ENCODE data around the gene NELL1.

The NELL1 gene

DNA sequence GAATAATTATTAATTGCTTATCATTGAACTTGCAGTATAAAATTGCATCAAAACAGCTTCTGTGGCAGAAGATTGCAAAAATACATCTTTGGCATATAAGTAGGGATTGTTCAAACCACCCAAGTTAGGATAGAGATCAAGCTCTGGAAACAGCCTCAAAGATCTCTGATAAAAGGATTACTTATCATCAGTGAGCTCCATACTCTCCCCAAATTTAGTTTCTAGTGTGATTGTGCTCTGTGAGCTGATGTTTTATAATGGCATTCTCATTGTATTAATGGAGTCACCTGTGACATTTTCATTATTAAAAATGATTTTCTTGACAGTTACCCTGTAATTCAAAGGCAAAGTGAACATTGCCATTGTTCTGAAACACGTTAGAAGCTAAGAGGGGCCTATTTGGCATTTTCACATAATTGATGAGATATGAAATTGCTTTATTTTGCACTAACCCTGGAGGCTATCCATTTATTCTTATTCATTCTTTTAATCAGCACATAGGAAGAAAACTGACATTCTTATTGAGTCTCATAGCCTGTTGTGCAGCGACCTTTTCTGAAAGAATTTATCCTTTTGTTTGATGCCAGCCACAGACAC, 897.2 kb downstream of the NELL1 start:
- DNase-seq (ENCODE audit: low read depth): no peak

DNA sequence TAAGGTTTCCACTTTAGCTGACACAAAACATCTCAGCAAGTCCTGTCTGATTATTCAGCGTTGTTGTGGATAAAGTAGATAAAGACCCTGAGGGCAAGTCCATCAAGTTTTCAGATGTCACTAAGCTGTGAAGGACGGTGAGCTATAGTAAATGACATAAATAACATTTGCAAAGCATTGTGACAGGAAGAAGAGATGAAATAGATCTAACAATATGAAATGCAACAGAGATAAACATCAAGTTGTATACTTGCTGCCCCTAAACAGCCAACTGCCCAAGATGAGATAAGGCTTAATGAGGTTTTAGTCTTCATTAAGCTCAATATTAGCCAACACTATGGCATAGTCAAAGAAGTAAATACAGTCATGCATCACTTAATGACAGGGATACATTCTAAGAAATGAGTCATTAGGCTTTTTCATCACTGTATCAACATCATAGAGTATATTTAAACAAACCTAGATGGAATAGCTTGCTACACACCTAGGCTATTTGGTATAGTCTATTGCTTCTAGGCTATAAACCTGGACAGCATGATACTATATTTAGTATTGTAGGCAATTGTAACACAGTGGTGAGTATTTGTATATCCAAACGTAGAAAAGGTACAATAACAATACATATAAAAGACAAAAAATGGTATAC, 898.4 kb downstream of the NELL1 start:
- no peak for DNase-seq (ENCODE audit: low read depth)

DNA sequence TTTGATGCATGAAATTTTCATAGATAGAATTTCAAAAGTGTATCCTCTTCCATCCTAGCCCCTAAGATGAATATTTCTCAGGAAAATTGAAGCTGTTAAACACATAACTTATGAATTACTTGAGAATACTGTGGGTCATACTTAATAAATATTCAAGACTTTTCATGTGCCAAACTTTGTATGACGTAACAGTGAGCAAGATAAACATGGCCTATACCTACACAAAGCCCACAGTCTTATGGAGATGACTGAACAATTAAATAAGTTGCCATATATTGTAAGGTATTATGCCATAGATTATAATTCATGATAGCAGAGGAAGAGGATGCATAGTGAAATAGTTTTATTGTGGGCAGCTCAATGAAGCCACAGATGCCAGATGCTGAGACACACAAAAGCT, 902.8 kb downstream of the NELL1 start:
- no peak for DNase-seq (ENCODE audit: low read depth)

DNA sequence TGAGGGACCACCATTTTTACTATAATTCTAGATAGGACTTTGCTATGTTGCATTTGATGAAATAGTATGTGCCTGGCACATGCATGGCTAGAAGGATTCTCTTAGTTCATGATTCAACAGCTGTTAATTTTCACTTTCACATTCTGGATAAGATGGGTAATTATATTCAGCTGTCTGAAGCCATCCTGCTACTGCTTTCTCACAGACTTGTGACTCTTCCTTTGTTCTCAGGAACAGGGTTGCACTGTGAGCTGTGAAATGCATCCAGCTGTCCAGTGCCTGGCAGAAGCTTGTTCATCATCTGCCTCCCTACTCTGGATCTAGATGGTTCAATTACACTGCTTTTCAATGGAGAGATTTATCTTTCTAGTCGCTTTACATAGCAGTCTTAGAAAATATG, 913.4 kb downstream of the NELL1 start:
- no peak for DNase-seq (ENCODE audit: low read depth)

DNA sequence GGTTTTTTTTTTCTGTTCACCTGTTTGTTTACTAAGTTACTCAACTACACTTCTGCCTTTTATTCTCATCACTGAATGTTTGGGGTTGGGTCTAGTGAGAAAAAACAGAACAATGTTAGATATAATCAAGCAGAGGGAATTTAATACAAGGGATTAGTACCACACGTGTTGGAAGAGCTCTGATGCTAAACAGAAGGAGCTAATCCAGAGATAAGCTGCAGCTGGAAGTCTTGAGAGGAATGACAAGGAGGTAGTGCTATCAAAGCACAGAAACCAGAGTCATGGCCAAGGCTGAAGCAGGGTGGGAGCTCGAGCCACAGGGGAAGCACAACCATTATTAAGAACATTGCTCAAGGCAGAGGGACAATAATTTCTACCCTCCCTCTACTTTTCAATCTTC, 919.4 kb downstream of the NELL1 start:
- DNase-seq (ENCODE audit: low read depth): no peak

DNA sequence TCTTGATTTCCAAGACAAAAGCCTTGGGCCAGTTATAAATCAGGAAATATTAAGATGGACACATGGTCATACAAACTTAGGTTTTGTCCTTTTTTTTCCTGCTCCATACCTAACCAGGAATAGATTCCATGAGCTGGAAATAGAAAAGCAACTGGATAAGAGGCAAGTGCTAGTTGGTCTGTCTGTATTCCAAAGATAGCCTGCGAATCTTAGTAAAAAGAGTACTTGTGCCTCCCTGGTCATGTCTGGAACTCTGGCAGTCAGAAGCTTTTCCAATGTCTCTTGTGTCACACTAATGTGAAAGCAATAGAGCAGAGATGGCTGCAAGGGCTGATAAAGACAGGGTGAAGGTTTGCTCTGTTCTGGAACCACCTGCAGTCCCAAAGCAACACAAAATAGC, 933.3 kb downstream of the NELL1 start:
- DNase-seq (ENCODE audit: low read depth): no peak

DNA sequence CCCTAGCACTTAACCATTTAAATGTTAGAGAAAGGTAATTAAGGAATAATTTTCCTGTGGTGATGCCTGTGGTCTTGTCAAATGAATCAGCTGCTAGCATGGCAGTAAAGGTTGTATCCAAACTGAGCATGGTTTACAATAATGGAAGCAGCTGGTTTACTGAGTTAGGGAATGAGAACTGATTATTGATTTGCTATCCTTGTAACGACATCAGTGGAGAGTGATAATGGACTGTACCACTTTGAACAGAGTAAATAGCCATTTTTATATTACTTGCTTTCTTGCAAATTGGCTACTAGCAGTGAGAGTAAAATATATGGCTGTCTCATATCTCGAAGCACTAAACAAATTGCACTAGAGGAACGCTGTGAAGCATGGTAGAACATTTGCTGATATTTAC, 934.5 kb downstream of the NELL1 start:
- no peak for DNase-seq (ENCODE audit: low read depth)

DNA sequence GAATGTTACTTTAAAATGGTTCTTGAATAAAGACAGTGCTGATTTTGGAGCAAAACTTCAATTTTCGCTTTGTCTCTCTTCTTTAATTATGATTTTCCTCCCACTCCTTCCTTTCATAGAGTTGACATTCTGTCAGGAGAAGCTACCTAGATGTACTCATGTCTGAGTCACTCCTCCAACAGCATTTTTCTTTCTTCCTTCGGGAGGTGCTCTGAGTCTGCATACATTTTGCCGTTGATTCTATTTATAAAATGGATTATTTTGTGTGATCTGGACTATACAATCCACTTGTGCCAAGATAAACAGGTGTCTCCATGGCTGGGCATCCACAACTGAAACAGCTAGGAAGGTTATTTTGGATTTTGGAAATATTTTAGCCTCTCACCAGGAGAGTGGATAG, 935.2 kb downstream of the NELL1 start:
- DNase-seq (ENCODE audit: low read depth): no peak

DNA sequence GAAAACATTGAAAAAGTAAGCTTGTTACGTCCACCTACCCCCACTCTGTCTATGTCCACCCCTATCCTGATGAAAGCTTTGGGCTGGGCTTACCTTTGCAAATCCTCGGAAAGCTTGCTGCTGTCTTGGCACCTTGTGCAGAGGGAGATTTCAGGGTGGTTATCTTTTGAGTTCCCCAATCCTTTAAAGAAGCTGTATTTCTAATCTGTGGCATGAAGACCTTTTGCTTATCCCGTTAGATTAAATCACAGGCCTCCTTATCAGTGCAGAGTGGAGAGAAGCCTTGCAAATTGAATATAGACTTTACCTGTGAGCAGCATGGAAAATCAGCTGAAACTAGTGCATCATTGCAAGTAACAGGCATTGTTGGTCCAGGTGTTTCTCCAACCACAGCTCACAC, 942.9 kb downstream of the NELL1 start:
- DNase-seq (ENCODE audit: low read depth): no peak

DNA sequence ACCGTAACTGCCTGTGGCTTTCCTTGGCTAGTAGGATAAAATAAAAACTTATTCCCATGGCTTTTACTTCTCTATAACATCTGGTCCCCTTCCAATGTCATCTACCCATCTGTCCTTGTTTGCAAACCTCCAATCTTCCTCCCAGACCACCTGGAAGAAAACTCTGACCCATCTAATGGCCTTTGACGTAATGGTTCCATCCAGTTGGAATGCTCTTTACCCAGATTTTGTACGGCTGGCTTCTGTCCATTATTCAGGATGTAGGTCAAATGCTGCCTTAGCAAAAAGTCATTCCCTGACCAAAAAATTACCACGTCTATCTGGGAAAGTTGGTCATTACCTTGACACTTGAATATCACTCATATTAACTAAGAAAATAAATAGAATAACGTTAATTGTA, 945.6 kb downstream of the NELL1 start:
- DNase-seq (ENCODE audit: low read depth): no peak

DNA sequence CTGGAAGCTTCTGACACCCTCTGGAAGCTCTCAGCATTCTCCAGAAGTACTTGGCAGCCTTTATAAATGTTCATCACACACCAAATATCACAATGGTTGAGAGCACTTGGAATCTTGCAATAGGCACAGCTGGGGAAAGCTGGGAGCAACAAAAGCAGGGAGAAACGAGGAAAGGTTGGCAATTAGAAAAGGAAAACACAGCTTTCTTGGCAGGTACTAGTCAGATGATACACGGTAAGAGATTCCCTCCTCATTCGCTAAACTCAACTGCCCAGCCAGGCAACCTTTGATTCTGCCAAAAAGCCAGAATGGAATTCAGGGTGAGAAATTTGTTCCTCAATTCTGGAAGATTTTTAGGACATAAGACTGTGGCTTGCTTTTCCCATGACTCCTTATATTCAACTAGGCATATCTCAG, 946.6 kb downstream of the NELL1 start:
- no peak for DNase-seq (ENCODE audit: low read depth)

DNA sequence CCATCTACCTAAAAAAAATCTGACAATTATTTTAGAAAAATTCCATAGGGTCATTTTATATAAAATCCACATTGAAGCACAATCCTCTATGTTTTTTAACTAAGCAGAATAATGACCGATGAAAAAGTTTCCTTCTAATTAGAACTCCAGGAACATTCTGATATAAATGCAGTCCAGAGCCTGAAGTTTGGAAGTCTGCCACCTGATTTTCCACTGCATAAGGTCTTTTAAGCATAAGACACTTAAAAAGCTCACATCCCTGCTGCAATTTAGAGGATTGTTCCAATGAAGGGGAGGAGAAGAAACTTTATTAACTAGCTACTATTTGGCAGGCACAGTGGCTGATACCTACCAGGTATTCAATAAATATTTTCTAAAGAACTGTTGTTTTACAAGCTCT, 953.2 kb downstream of the NELL1 start:
- no peak for DNase-seq (ENCODE audit: low read depth)

DNA sequence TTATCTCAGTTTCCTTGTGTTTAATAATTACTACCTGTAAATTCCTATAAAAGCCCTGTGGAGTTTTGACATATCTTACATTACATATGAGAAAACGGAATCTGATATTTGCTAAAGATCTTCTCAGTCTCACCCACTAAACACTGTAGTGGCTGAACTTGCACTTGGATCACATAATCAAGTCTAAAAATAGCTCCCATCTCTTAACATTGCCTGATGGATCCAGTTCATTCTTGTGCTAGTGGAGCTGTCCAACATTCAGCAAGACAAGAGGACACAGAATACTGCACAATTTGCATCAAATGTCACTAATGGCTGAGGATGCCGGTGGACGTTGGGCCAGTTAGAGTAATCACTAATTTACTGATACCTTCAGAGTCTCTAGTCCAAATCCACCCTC, 953.6 kb downstream of the NELL1 start:
- DNase-seq (ENCODE audit: low read depth): no peak

Measured in stromal cell of bone marrow (primary cell).